ENCODE data around the gene LIPC.

- TF ChIP-seq CBFB (CRISPR knock-in tag; IDR thresholded peaks at IDR 0.05; ENCODE audit: low read depth) (no peak), CTCF (IDR thresholded peaks at IDR 0.05) (no peak), USF1 (CRISPR knock-in tag; IDR thresholded peaks at IDR 0.05) (no peak), CREM (CRISPR knock-in tag; IDR thresholded peaks at IDR 0.05) (no peak), E2F5 (CRISPR knock-in tag; IDR thresholded peaks at IDR 0.05) (no peak), JUN (CRISPR knock-in tag; IDR thresholded peaks at IDR 0.05) (no peak), PREB (CRISPR knock-in tag; IDR thresholded peaks at IDR 0.05; ENCODE audit: borderline replicate concordance) (no peak), MXD4 (CRISPR knock-in tag; IDR thresholded peaks at IDR 0.05; ENCODE audit: borderline replicate concordance) (no peak), MLX (CRISPR knock-in tag; IDR thresholded peaks at IDR 0.05) (no peak), ZBTB43 (CRISPR knock-in tag; IDR thresholded peaks at IDR 0.05) (no peak), E2F4 (CRISPR knock-in tag; IDR thresholded peaks at IDR 0.05; ENCODE audit: borderline replicate concordance, low read depth) (no peak)
These were observed 47.9 kb upstream of the LIPC start for GRCh38 chr15:58383876-58384275.
